ENCODE data around the gene CDC45. TPM values are rescaled to one million over a fixed set of nuclear protein-coding genes. Genes with fewer than 3 reads are reported as not detected.

CDC45 gene
- total and polyA plus RNA-seq, 2 of the 13 experiments (the other 11 are each of a cell fraction or from before 2014, with no cell fraction given) = 14.4 to 36.3 TPM

GRCh38 chr22:19432133-19432851, 47.4 kb upstream of the CDC45 start, which contains the start of gene MRPL40 (continued):
- TF ChIP-seq ZBTB2 (CRISPR knock-in tag; IDR thresholded peaks at IDR 0.05; ENCODE audit: low read depth) (peak; percentile 95), JARID2 (CRISPR knock-in tag; IDR thresholded peaks at IDR 0.05; ENCODE audit: insufficient replicate concordance) (peak; percentile 92), HOXD1 (CRISPR knock-in tag; IDR thresholded peaks at IDR 0.05) (peak; percentile 97), NAIF1 (CRISPR knock-in tag; IDR thresholded peaks at IDR 0.05; ENCODE audit: borderline replicate concordance) (peak; percentile 91; the same call in 1 of the 2 replicates), ZFP37 (CRISPR knock-in tag; IDR thresholded peaks at IDR 0.05; ENCODE audit: borderline replicate concordance) (peak; percentile 66; the same call in 1 of the 2 replicates), NR2C2 (CRISPR knock-in tag; IDR thresholded peaks at IDR 0.05; ENCODE audit: borderline replicate concordance) (peak; percentile 64; the same call in 1 of the 2 replicates), TRAFD1 (CRISPR knock-in tag; IDR thresholded peaks at IDR 0.05; ENCODE audit: borderline replicate concordance) (no peak), AHR (CRISPR knock-in tag; IDR thresholded peaks at IDR 0.05) (peak; percentile 97; the same call in 1 of the 2 replicates), ATAD3A (CRISPR knock-in tag; IDR thresholded peaks at IDR 0.05) (no peak), SAP130 (CRISPR knock-in tag; IDR thresholded peaks at IDR 0.05; ENCODE audit: low read depth) (peak; percentile 97), CENPT (CRISPR knock-in tag; IDR thresholded peaks at IDR 0.05; ENCODE audit: low read depth) (peak; percentile 93), ZNF101 (CRISPR knock-in tag; IDR thresholded peaks at IDR 0.05; ENCODE audit: borderline replicate concordance, low read depth) (0 out of 2 replicates have a peak, but pooled peaks have one; percentile 7), ZNF770 (CRISPR knock-in tag; IDR thresholded peaks at IDR 0.05) (peak; percentile 22; the same call in 1 of the 2 replicates), ZNF337 (CRISPR knock-in tag; IDR thresholded peaks at IDR 0.05; ENCODE audit: borderline replicate concordance, low read depth) (peak; percentile 88; the same call in 1 of the 2 replicates), ZNF589 (CRISPR knock-in tag; conservative IDR thresholded peaks at IDR 0.05) (peak; percentile 87), GLI4 (CRISPR knock-in tag; IDR thresholded peaks at IDR 0.05; ENCODE audit: borderline replicate concordance) (peak; percentile 83; the same call in 1 of the 2 replicates), TFE3 (CRISPR knock-in tag; IDR thresholded peaks at IDR 0.05) (peak; percentile 91), GFI1 (CRISPR knock-in tag; IDR thresholded peaks at IDR 0.05; ENCODE audit: borderline replicate concordance) (no peak), TFAP4 (IDR thresholded peaks at IDR 0.05; ENCODE audit: borderline replicate concordance, low read depth) (peak; percentile 94)

Measured in HepG2 (cell line).